ENCODE data around the gene HOXA4. TPM values are rescaled to one million over a fixed set of nuclear protein-coding genes. Genes with fewer than 3 reads are reported as not detected.

HOXA4 gene
- total and polyA plus RNA-seq, 2 of the 4 experiments (the other 2 are of a cell fraction): 0.36 to 8.0 TPM

DNA sequence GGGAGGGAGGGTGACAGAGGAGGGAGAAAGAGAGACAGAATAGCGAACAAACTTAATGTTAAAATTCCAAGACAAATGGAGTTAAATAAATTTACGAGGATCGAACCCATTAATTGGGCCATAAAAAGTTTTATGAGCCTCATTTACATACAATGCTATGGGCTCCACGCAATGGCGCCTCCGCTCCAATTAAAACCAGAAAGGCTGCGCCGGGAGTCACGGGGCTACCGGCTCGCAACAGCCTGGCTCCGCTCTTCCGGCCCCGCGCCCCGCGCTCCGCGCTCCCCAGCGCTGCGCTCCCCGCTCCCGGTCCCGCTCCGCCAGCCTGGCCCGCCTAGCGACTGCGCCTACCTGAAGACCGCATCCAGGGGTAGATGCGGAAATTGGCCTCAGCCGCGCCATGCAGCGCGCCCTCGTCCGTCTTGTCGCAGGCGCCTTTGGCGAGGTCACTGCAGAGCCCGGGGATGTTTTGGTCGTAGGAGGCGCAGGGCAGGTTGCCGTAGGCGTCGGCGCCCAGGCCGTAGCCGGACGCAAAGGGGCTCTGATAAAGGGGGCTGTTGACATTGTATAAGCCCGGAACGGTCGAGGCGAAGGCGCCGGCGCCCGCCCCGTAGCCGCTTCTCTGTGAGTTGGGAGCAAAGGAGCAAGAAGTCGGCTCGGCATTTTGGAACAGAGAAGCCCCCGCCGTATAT is 25.4 kb upstream of the HOXA4 start:
- POLR2A ChIA-PET (ENCODE audit: unreplicated experiment): no interaction called here
- WGBS, 2 experiments (ENCODE audit: extremely low coverage in 2 of 2, insufficient read length in 1 of 2): 4% methylated on average over 41 of the region's 63 CpGs; no CpG with 5 or more reads in 1 of the 2 experiments
- H3K27ac ChIP-seq (ENCODE audit: insufficient read depth, low read length): peak overlapping the region; percentile 30

More for the DNA sequence above, 25.4 kb upstream of the HOXA4 start:
- H3K27me3 ChIP-seq (ENCODE audit: control insufficient read depth, insufficient read depth, low read length): no peaks in the 10 kb centered on the region; the same call in 1 of the 2 replicates
- no peak overlapping the region for H2AK5ac ChIP-seq (ENCODE audit: low read depth, low read length)
- H2BK15ac ChIP-seq (ENCODE audit: low read depth, low read length): no peak overlapping the region
- H2AFZ ChIP-seq (replicated peaks; ENCODE audit: low read length, poor library complexity): peak overlapping the region; percentile 90
- no peak overlapping the region for H3K18ac ChIP-seq (ENCODE audit: low read depth, low read length)
- no peak overlapping the region; the same call in 1 of the 2 replicates for H4K91ac ChIP-seq (ENCODE audit: insufficient read depth, low read depth, low read length)
- H3K23ac ChIP-seq (ENCODE audit: low read depth, low read length): peak overlapping the region; percentile 72
- peak overlapping the region; percentile 59 for H3K4ac ChIP-seq (ENCODE audit: low read depth, low read length)
- peak overlapping the region; percentile 38; the same call in 1 of the 2 replicates for H3K56ac ChIP-seq (ENCODE audit: extremely low read depth, insufficient read depth, low read length)
- H2BK20ac ChIP-seq (ENCODE audit: low read depth, low read length): no peak overlapping the region
- dilution Hi-C loops (cut with HindIII; ENCODE audit: low sequenced_read_pairs, unreplicated experiment) (no loop called here), intact Hi-C loops (cut with micrococcal nuclease) (no loop called here), in situ Hi-C loops (cut with MboI; ENCODE audit: low sequenced_read_pairs) (loop anchor here (5.0 kb wide), 2 partner anchors 789 to 1304 kb away; no protein-coding TSS in a partner anchor)
- peak overlapping the region; percentile 36; the same call in 1 of the 2 replicates for H3K9ac ChIP-seq (ENCODE audit: low read depth, low read length)
- no peak overlapping the region for H2BK120ac ChIP-seq (ENCODE audit: low read depth, low read length)
- TF ChIP-seq, protein P1, sequence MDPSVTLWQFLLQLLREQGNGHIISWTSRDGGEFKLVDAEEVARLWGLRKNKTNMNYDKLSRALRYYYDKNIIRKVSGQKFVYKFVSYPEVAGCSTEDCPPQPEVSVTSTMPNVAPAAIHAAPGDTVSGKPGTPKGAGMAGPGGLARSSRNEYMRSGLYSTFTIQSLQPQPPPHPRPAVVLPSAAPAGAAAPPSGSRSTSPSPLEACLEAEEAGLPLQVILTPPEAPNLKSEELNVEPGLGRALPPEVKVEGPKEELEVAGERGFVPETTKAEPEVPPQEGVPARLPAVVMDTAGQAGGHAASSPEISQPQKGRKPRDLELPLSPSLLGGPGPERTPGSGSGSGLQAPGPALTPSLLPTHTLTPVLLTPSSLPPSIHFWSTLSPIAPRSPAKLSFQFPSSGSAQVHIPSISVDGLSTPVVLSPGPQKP (IDR thresholded peaks at IDR 0.05; ENCODE audit: borderline replicate concordance, low read depth, low read length): no peak
- no peaks in the 10 kb centered on the region for H4K20me1 ChIP-seq (ENCODE audit: insufficient read depth, low read length)
- H3K36me3 ChIP-seq (ENCODE audit: control insufficient read depth, insufficient read depth, low read length): no peaks in the 10 kb centered on the region
- H3K4me1 ChIP-seq (ENCODE audit: control insufficient read depth, insufficient read depth, low read length): peaks cover 6% of the 10 kb centered on the region; the same call in 1 of the 2 replicates
- no TSS peak for BruUV-seq (replicated peaks)
- peak overlapping the region; percentile 80 for H2AK9ac ChIP-seq (replicated peaks; ENCODE audit: low read depth, low read length, poor library complexity)
- ATAC-seq (ENCODE audit: low read depth): peak; percentile 18
- no peak overlapping the region for H2BK5ac ChIP-seq (ENCODE audit: low read depth, low read length, poor library complexity, severe bottlenecking)
- H3K14ac ChIP-seq (replicated peaks; ENCODE audit: low read depth, low read length): peak overlapping the region; percentile 44; the same call in 1 of the 2 replicates
- CTCF ChIA-PET: interaction anchor here (0.7 to 1.0 kb wide), 2 partner anchors 786 to 966 kb away, joined by 3 read pairs; no protein-coding TSS in a partner anchor
- H3K79me1 ChIP-seq (ENCODE audit: low read depth in 1 of 2, low read length in 2 of 2): 0 out of 4 replicates have a peak, but pooled peaks cover 0 to 4% of the 10 kb centered on the region in 2 experiments
- no peak overlapping the region; the same call in 1 of the 2 replicates for H4K5ac ChIP-seq (ENCODE audit: low read depth, low read length)
- H3K4me3 ChIP-seq (ENCODE audit: insufficient read depth, low read depth, low read length): peak overlapping the region; percentile 69
- H3K9me3 ChIP-seq (ENCODE audit: control insufficient read depth, insufficient read depth, low read length): no peaks in the 10 kb centered on the region
- H4K8ac ChIP-seq (ENCODE audit: low read depth in 2 of 2, low read length in 2 of 2): peak overlapping the region; percentile 80 to 90
- H3K9me1 ChIP-seq (ENCODE audit: insufficient read depth, low read length): peaks cover 3% of the 10 kb centered on the region; the same call in 1 of the 2 replicates
- H3K4me2 ChIP-seq (ENCODE audit: low read depth, low read length): peak overlapping the region; percentile 88
- DNase-seq: no peak

Data from IMR-90 (cell line).